ENCODE data around the gene TMPRSS3.

TMPRSS3 gene

GRCh38 chr21:42330380-42331371 lies 65.2 kb downstream of the TMPRSS3 start:
- DNase-seq: no peak

DNA sequence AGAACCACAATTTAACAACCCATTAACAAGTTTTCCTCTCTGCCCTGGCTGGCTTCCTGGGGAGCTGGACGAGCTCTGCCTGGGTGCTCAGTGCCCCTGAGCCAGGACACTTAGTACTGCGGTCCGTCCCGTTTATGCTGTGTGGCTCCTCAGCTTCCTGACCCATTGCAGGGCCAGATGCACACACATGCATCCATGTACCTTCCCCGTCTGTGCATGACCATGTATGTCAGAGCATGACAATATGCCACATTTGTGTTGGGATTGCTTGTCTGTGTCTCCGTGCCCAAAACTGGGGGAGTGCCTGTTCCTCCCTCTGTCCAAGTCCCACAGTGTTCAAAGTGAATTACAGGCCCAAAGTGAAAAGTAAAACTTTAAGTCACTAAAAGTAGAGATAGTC lies 71.0 kb downstream of the TMPRSS3 start:
- DNase-seq: no peak
